ENCODE data around the gene MACIR.
"Not testable (repeated sequence)": the region's sequence is repeated elsewhere in the genome, so short reads cannot be mapped to it uniquely, and the experiment has no call there.

Gene MACIR, protein sequence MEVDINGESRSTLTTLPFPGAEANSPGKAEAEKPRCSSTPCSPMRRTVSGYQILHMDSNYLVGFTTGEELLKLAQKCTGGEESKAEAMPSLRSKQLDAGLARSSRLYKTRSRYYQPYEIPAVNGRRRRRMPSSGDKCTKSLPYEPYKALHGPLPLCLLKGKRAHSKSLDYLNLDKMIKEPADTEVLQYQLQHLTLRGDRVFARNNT

DNA sequence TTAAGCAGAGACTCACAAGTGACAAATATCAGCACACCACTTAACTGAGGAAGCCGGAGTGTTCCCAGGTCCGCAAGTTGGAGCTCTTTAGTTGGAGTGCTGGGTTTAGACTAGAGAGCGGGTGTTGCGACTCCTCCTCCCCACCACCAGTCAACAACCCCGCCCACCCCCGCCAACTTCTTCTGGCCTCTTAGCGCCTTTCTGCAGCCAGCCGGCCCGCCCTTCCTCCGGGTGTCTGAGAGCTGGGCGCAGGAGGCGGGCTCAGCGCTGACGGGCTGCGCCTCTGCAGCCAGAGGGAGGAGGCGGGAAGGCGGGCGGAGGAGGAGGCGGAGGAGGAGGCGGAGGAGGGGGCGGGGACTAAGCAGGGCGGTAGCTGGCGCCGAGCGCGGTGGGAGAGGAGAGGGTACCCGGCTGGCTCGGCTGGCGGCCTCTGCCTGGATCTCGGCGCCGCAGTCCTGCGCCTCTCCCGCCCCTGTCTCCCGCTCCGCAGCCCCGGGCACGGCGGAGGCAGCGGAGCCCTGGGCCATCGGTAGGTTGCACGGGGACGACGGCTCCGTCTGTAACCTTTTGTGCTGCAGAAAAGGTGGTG is at the start of gene MACIR:
Gene MACIR, plus strand, starts transcription at position 396 of the 589 bp plus-strand sequence. CDS start 17,157 bp downstream, outside the sequence.
- Mint-ChIP-seq H3K4me1 (ENCODE audit: low read depth) (peaks cover 31% of the 10 kb centered on the region), H3K4me3 (peak within 1 kb of the TSS; percentile 84), H3K27me3 (peaks cover 11% of the 10 kb centered on the region), H3K9me3 (no peaks in the 10 kb centered on the region), H3K36me3 (ENCODE audit: low read depth) (peaks cover 7% of the 10 kb centered on the region), H3K27ac (peak within 1 kb of the TSS; percentile 70)
- intact Hi-C loops (cut with micrococcal nuclease) = loop anchor here (1.0 to 5.0 kb wide), 2 partner anchors 84 to 138 kb away; partner anchors contain the start of genes GIN1 and PPIP5K2

DNA sequence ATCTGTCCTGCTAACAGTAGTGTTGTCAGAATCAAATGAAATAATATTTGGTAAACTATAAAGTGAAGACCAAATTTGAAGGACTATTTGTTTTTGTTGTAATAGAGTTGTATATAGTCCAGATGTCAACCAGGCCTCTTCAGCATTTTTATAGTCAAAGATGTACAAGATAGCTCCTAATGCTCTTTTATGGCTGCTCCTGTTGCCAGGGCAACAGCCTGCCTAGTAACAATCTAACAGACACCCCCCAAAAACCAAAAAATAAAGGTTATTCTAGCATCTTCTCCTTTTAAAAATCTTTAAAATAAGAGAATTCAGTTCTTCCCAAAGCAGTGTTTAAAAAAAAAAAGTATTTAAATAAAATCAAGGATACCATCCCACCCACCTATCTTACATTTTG is 49.5 kb upstream of the MACIR start:
- Mint-ChIP-seq H3K27ac (no peak overlapping the region), H3K4me1 (ENCODE audit: low read depth) (peaks cover 37% of the 10 kb centered on the region), H3K36me3 (ENCODE audit: low read depth) (peaks cover 33% of the 10 kb centered on the region), H3K27me3 (no peaks in the 10 kb centered on the region), H3K4me3 (no peak overlapping the region), H3K9me3 (no peaks in the 10 kb centered on the region)
- intact Hi-C loops (cut with micrococcal nuclease) = no loop called here

DNA sequence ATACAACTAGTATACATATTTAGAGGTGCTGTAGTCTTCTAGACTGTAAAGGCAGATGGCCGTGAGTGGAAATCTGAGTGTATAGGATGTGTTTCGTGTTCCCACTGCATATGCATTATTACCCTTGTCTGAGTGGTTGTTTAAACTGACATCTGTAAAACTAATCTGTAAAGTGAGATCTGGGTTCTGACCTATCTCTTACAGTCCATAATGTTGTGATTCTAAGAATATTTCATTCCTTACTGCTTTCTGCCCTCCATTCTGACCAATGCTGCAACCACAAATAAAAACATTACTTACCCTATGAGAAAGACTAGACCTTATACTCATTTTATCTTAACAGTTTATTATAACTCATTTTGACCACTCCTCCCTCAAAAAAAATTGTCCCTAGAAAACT is 47.6 kb upstream of the MACIR start:
- no peaks in the 10 kb centered on the region for H3K9me3 Mint-ChIP-seq
- H3K36me3 Mint-ChIP-seq (ENCODE audit: low read depth) = peaks cover 16% of the 10 kb centered on the region
- H3K27me3 Mint-ChIP-seq = no peaks in the 10 kb centered on the region
- peaks cover 39% of the 10 kb centered on the region for H3K4me1 Mint-ChIP-seq (ENCODE audit: low read depth)
- H3K27ac Mint-ChIP-seq = no peak overlapping the region
- H3K4me3 Mint-ChIP-seq = no peak overlapping the region
- intact Hi-C loops (cut with micrococcal nuclease) = no loop called here

DNA sequence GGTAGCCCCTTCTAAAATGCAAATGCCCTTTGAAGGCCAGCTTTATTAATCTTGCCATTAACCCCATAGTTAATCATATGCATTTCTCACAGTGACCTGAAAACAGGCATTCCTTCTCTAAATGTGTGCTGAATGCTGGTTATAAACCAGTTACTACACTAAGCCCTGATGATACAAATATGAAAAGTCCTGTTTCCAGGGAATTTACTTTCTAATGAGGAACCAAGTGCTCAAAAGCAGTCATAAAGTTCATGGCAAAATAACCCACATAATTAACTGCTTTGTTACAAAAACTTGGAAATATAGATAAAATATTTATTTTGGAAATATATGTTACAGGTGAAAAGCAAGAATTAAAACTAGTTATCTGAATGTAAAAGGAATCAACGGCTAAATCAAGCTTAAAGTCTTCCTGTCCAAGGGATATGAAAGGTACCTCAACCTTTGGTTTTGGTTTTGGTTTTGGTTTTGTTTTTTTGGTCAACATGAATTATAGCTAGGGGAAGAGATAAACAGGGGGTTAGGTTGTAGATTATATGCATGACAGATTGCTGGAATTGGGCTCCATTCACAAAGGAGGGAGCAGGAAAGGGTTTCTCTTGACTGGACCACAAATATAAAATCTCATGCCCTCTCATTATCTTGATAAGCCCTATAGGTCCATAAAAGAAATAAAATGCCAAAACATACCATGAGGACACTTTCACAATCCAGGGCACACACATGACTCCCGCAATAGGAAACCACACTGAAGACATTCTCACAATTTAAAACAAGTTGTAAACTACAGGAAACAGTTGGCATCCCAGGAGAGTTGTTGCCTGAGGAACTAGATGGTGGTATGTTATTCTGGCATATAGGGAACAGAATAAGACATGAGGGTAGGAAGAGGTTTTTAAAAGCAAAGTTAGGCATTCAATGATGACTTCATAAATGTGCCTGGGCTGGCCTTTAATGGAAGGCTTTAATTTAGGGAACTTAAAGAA is 46.7 kb upstream of the MACIR start:
- no peaks in the 10 kb centered on the region for H3K9me3 Mint-ChIP-seq
- no peak overlapping the region for H3K4me3 Mint-ChIP-seq
- H3K4me1 Mint-ChIP-seq (ENCODE audit: low read depth) = peaks cover 39% of the 10 kb centered on the region
- intact Hi-C loops (cut with micrococcal nuclease) = no loop called here
- H3K36me3 Mint-ChIP-seq (ENCODE audit: low read depth) = peaks cover 7% of the 10 kb centered on the region
- H3K27me3 Mint-ChIP-seq = no peaks in the 10 kb centered on the region
- H3K27ac Mint-ChIP-seq = no peak overlapping the region

DNA sequence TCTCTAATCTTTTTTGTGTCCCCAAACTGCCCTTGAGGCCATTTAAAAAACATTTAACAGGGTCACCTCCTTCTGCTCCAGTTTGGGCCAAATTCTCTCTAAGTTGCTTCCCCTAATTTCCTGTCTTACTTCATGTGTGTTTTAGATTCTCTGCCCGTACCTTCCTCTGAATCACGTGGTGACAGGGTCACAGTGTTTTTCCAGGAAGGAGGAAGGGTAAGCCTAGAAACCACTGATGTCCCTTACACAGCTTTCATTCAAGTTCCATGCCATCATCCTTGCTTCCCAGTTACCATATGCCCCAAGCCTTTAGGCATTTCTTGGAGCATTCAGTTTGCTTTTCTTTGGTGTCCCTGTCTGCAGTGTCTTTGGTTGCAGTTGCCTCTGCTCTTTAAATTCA is 42.4 kb upstream of the MACIR start:
- peaks cover 18% of the 10 kb centered on the region for H3K4me1 Mint-ChIP-seq (ENCODE audit: low read depth)
- no peaks in the 10 kb centered on the region for H3K36me3 Mint-ChIP-seq (ENCODE audit: low read depth)
- H3K9me3 Mint-ChIP-seq = no peaks in the 10 kb centered on the region
- intact Hi-C loops (cut with micrococcal nuclease) = no loop called here
- no peak overlapping the region for H3K27ac Mint-ChIP-seq
- H3K4me3 Mint-ChIP-seq = no peak overlapping the region
- no peaks in the 10 kb centered on the region for H3K27me3 Mint-ChIP-seq

DNA sequence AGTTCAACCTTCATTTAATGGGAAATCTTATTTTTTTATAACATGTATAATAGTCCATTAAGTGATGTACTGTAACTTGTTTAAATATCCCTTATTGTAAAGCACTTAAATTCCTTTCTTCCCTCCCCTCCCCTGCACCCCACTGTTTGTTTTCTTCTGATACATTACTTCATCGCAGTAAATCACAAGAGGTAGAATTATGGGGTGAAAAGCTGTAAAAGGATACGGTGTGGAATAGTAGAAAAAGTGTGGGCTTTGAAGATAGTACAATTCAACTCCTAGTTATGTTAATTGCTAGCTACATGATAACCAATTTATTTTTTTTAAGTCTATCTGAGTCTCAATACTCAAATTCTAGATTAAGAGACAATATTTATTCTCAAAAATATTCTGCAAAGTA is 41.9 kb upstream of the MACIR start:
- Mint-ChIP-seq H3K4me3 (no peak overlapping the region), H3K27ac (no peak overlapping the region), H3K27me3 (no peaks in the 10 kb centered on the region), H3K9me3 (no peaks in the 10 kb centered on the region), H3K4me1 (ENCODE audit: low read depth) (peaks cover 14% of the 10 kb centered on the region), H3K36me3 (ENCODE audit: low read depth) (no peaks in the 10 kb centered on the region)
- intact Hi-C loops (cut with micrococcal nuclease) = no loop called here

DNA sequence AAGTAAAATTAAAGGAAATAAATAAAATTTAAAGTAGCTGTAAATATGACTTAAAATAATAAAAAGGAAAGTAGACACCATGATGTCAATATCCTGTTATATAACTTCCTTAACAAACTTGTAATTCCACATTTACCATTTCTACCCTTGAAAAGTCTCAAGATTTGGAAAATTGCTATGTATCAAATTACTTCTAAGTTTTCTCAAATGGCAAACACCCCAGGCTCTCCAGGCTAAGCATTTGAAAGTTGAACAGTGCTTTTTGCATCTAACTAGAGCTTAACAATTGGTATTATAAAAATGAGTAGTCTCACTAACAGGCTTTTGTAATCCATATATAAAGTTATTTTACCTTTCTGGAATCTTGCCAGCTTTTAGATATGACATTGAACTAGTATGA is 41.5 kb upstream of the MACIR start:
- H3K4me1 Mint-ChIP-seq (ENCODE audit: low read depth) = peaks cover 10% of the 10 kb centered on the region
- intact Hi-C loops (cut with micrococcal nuclease) = no loop called here
- no peaks in the 10 kb centered on the region for H3K9me3 Mint-ChIP-seq
- no peaks in the 10 kb centered on the region for H3K27me3 Mint-ChIP-seq
- H3K4me3 Mint-ChIP-seq = no peak overlapping the region
- H3K36me3 Mint-ChIP-seq (ENCODE audit: low read depth) = no peaks in the 10 kb centered on the region
- no peak overlapping the region for H3K27ac Mint-ChIP-seq

DNA sequence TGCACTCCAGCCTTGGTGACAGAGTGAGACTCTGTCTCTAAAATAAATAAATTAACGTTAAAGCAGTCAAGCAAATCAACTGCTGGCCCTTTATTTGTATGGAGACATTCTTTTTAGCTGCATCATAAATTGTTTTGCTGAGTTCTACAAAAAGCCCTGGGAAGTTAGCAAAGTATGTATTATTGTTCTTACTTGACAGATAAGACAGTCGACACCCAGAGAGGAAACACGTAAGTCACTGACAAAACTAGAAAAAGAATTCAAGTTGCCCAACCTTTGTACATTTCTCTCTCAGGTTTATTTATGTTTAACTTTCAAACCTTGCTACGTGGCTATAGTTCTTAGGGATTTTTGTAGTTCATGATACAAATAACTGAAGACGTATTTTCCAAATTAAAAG is 40.4 kb upstream of the MACIR start:
- Mint-ChIP-seq H3K27ac (no peak overlapping the region), H3K9me3 (no peaks in the 10 kb centered on the region), H3K4me1 (ENCODE audit: low read depth) (peaks cover 6% of the 10 kb centered on the region), H3K27me3 (no peaks in the 10 kb centered on the region), H3K4me3 (no peak overlapping the region), H3K36me3 (ENCODE audit: low read depth) (no peaks in the 10 kb centered on the region)
- intact Hi-C loops (cut with micrococcal nuclease) = no loop called here

DNA sequence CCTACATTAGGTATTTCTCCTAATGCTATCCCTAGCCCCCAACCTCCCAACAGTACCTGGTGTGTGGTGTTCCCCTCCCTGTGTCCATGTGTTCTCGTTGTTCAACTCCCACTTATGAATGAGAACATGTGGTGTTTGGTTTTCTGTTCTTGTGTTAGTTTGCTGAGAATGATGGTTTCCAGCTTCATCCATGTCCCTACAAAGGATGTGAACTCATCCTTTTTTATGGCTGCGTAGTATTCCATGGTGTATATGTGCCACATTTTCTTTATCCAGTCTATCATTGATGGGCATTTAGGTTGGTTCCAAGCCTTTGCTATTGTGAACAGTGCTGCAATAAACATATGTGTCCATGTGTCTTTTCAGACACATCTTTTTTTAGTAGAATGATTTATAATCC is 39.5 kb upstream of the MACIR start:
- H3K4me1 Mint-ChIP-seq (ENCODE audit: low read depth); H3K27me3 Mint-ChIP-seq; intact Hi-C loops (cut with micrococcal nuclease); H3K36me3 Mint-ChIP-seq (ENCODE audit: low read depth); H3K27ac Mint-ChIP-seq; H3K4me3 Mint-ChIP-seq; H3K9me3 Mint-ChIP-seq: not testable (repeated sequence)

DNA sequence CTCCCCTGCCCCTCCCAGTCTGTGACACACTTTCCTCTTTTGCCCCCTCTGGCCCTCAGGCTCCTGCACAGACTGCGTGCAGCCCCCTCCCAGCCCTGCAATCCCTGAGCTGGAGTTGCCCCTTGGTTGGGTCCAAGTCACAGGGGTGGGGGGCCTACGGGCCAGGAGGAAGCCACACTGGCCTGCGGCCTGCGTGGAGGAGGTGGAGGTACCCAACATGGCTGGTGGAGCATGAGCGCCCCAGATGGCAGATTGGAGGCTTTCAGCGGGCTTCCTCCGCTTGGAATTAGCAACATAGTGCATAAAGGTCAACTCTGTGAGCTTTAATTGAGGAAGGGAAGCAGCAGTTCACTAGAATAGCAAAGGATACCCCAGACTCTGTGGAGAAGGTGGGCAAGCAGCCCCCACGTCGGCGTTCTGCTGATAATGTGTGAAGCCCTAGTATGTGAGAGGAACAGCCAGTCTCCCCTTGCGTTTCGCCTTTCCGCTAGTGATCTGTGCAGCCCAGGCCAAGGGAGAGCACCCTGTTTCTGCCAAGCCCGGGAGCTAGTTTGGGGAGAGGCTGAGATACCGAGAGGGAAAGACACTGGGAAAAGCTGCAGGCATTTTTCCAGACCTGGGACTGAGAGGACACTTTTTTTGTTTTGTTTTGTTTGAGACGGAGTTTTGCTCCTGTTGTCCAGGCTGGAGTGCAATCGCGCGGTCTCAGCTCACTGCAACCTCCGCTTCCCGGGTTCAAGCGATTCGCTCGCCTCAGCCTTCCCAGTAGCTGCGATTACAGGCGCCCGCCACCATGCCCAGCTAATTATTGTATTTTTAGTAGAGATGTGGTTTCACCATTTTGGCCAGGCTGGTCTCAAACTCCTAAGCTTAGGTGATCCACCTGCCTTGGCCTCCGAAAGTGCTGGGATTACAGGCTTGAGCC is 35.3 kb upstream of the MACIR start:
- Mint-ChIP-seq H3K27ac (no peak overlapping the region), H3K27me3 (no peaks in the 10 kb centered on the region), H3K4me3 (no peak overlapping the region), H3K36me3 (ENCODE audit: low read depth) (no peaks in the 10 kb centered on the region), H3K4me1 (ENCODE audit: low read depth) (peaks cover 11% of the 10 kb centered on the region), H3K9me3 (no peaks in the 10 kb centered on the region)
- intact Hi-C loops (cut with micrococcal nuclease) = no loop called here

DNA sequence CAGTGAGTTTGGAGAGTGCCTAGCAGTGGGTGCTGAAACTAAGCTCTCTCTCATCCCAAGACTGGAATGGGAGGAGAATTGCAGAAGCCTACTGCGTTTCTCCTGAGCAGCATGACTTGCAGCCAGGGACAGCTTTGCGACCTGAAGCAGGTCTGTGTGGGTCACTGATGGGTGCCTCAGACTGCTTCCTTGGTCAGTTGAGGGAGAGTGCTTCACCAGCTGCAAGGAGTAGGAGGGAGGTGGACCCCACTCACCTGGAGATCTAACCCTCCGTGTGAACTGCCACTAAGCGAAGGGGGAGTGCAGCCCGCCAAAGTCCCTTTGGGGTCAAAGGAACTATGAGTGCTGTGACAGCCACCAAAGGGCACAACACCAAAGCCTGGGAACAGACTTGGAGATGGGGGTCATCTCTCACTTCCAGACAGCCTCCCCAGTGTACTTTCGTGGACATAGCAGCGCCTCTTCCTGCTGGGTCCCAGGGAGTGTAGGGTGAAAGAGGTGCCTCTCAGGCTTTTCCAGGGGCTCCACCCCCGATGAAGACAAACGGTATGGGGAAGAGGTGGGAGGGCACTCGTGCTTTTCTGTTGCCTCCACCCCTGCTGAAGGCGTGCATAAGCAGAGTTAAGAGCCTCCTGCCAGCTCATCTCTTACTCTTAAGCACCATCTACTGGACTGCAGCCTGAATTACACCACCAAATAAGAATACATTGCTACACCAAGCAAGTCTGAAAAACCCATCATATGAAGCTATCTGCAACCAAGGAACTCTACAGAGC is 34.3 kb upstream of the MACIR start:
- Mint-ChIP-seq H3K4me3 (peak overlapping the region; percentile 53), H3K36me3 (ENCODE audit: low read depth) (no peaks in the 10 kb centered on the region), H3K9me3 (no peaks in the 10 kb centered on the region), H3K27me3 (no peaks in the 10 kb centered on the region), H3K27ac (no peak overlapping the region), H3K4me1 (ENCODE audit: low read depth) (peaks cover 14% of the 10 kb centered on the region)
- intact Hi-C loops (cut with micrococcal nuclease) = loop anchor here (2.0 kb wide), 2 partner anchors 444 to 642 kb away; no protein-coding TSS in a partner anchor

DNA sequence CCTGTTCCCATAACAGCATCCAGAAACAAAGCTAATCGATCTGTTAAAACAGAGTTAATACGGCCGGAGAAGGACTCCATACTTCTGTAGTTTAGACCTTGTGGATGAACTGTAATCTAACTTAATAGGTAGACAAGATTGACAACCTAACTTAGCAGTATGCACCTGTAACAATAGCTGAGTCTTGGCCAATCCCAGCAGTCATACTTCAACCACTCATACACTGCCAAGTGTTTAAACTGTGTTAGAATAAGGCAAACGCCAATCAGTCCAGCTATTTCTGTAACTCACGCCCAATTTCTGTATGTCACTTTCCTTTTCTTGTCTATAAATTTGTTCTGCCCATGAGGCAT is 33.7 kb upstream of the MACIR start:
- Mint-ChIP-seq H3K9me3 (no peaks in the 10 kb centered on the region), H3K36me3 (ENCODE audit: low read depth) (no peaks in the 10 kb centered on the region), H3K4me1 (ENCODE audit: low read depth) (peaks cover 14% of the 10 kb centered on the region), H3K4me3 (no peak overlapping the region), H3K27ac (no peak overlapping the region), H3K27me3 (no peaks in the 10 kb centered on the region)
- intact Hi-C loops (cut with micrococcal nuclease) = loop anchor here (2.0 kb wide), 2 partner anchors 444 to 642 kb away; no protein-coding TSS in a partner anchor

DNA sequence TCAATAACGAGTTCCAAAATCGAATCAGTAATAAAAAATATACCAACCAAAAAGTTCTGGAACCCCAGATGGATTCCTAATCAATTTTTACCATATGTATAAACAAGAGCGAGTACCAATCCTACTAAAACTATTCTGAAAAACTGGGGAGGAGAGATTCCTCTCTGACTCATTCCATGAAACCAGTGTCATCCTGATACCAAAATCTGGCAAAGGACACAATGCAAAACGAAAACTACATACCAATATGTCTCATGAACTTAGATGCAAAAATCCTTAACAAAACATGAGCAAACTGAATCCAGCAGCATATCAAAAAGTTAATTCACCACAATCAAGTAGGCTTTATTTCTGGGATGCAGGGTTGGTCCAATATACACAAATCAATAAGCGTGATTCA is 30.5 kb upstream of the MACIR start:
- H3K4me3 Mint-ChIP-seq = no peak overlapping the region
- H3K4me1 Mint-ChIP-seq (ENCODE audit: low read depth) = peaks cover 14% of the 10 kb centered on the region
- no peaks in the 10 kb centered on the region for H3K36me3 Mint-ChIP-seq (ENCODE audit: low read depth)
- intact Hi-C loops (cut with micrococcal nuclease) = no loop called here
- H3K9me3 Mint-ChIP-seq = no peaks in the 10 kb centered on the region
- no peaks in the 10 kb centered on the region for H3K27me3 Mint-ChIP-seq
- no peak overlapping the region for H3K27ac Mint-ChIP-seq
